Measurements from ENCODE around the gene NEU1.

DNA sequence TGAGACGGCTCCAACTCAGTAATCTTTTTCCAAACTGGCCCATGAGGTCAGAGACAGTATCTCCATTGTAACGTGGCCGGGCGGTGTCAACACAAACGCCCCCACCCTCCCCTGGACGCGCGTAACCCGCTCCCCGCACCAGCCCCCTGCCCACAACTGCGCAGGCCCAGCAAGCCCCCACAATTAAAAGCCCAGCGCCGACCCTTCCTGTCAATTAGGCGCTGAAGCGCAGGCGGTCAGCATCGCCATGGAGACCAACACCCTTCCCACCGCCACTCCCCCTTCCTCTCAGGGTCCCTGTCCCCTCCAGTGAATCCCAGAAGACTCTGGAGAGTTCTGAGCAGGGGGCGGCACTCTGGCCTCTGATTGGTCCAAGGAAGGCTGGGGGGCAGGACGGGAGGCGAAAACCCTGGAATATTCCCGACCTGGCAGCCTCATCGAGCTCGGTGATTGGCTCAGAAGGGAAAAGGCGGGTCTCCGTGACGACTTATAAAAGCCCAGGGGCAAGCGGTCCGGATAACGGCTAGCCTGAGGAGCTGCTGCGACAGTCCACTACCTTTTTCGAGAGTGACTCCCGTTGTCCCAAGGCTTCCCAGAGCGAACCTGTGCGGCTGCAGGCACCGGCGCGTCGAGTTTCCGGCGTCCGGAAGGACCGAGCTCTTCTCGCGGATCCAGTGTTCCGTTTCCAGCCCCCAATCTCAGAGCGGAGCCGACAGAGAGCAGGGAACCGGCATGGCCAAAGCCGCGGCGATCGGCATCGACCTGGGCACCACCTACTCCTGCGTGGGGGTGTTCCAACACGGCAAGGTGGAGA lies 47.4 kb downstream of the NEU1 start, which contains the start of the genes HSPA1A and HSPA1L:
- no peak for TF ChIP-seq YY1 (IDR thresholded peaks at IDR 0.05; ENCODE audit: low read depth)
- TF ChIP-seq FOSL2 (IDR thresholded peaks at IDR 0.05; ENCODE audit: borderline replicate concordance, low read depth): no peak
- no peak for TF ChIP-seq CTCF (IDR thresholded peaks at IDR 0.05)
- TF ChIP-seq MAX (IDR thresholded peaks at IDR 0.05; ENCODE audit: low read depth): no peak; the same call in 1 of the 2 replicates
